ENCODE results near the gene ARHGDIA. TPM values are rescaled to one million over a fixed set of nuclear protein-coding genes. Genes with fewer than 3 reads are reported as not detected.

Gene ARHGDIA
- total RNA-seq, 2 donors from 2014 or later, result 447 to 500 TPM

GRCh38 chr17:81833921-81834830, 37.0 kb downstream of the ARHGDIA start:
- intact Hi-C loops (cut with DNase I, micrococcal nuclease), result no loop called here
- ATAC-seq (no peak), DNase-seq (no peak)

DNA sequence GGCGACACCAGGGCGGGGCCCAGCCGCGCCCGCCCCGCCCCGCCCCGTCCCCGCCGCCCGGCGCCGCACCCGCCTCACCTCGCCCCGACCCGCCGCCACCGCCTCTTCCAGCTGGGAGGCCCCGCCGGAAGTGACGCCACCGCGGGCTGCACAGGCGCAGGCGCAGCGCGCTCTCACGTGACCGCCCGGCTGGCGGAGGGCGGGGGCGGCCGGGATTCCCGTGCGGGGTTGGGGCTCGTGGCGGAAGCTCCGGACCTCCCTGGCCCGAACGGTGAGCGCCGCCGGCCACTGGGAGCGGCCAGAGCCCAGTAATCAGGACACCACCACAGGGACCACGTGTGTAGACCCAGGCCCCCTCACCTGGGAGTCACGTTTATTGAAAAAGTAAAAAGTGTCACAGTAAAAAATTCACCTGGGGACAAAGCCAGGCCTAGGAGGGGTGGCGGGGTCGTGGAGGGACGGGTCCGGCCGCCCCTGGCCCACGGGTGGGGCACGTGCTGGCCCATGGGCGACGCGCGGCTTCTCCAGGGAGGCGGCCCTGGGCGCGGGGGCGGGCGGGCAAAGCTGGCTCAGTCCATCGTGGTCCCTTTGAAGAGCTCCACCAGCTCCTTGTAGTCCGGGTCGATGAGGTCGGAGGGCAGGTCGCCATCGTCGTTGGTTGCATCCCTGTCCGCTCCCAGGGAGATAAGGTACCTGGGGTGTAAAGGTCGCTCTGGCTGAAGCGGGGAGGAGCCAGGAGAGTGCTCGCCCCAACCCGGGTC, 37.8 kb downstream of the ARHGDIA start, which contains the start of gene MCRIP1:
TSS of gene MCRIP1 (minus strand) at position 132 of the 761 bp plus-strand sequence. CDS start 8,785 bp downstream, outside the sequence.
- intact Hi-C loops (cut with DNase I, micrococcal nuclease), result no loop called here
- ATAC-seq (peak; percentile 87), DNase-seq (peak; percentile 95 to 98)

GRCh38 chr17:81832608-81833159, 38.5 kb downstream of the ARHGDIA start:
- intact Hi-C loops (cut with DNase I, micrococcal nuclease), result no loop called here
- peak; percentile 23 for ATAC-seq
- DNase-seq, result peak in 1 of 2 donors; percentile 62

GRCh38 chr17:81831957-81832607, 39.1 kb downstream of the ARHGDIA start:
- intact Hi-C loops (cut with DNase I, micrococcal nuclease), result no loop called here
- no peak for DNase-seq
- no peak for ATAC-seq

- intact Hi-C loops (cut with DNase I, micrococcal nuclease), result no loop called here
- DNase-seq (no peak), ATAC-seq (no peak)
Observed at GRCh38 chr17:81831563-81831956, 39.6 kb downstream of the ARHGDIA start.

GRCh38 chr17:81829858-81830257, 41.3 kb downstream of the ARHGDIA start:
- ATAC-seq, result no peak
- intact Hi-C loops (cut with DNase I, micrococcal nuclease), result no loop called here
- DNase-seq, result no peak

DNA sequence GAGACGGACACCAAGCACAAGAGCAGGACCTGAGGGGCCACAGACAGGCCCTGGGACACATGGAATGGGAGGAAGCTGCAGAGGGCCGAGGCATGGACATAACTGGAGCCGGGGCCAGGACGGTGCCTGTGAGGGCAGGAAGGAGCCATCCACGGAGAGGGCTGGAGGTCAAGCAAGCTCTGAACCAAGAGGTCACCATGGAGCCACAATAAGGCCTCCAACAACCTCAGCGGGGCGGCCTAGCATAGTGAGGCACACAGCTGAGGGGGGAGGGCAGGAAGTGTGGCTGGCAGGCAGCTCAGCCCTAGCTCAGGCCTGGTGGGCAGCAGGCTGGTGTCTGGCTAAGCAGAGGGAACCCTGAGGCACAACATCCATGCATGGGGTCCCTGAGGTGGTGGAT, 42.5 kb downstream of the ARHGDIA start:
- no peak for DNase-seq
- intact Hi-C loops (cut with DNase I, micrococcal nuclease), result no loop called here
- ATAC-seq, result no peak

- DNase-seq (peak in 1 of 2 donors; percentile 39), ATAC-seq (peak; percentile 10)
- intact Hi-C loops (cut with DNase I, micrococcal nuclease), result no loop called here
Observed at GRCh38 chr17:81825841-81826466, 45.2 kb downstream of the ARHGDIA start.

DNA sequence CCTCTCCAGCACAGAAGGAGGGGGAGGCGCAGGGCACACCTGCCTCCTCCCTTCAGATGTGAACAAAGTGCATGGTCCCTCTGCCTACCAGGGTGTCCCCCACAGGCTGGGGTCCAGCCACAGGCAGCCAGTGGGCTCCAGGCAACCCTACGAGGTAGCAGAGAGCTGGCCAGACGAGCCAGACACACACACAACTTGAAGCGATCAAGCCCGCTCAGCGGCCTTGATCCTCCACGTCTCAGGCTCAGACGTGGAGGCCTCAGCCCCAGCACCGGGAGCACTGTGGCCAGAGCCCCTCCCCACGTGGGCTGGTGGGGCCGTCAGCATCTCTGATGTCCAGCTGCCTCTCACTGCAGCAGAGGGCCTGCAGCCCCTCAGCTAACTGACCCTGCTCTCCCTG, 46.5 kb downstream of the ARHGDIA start:
- intact Hi-C loops (cut with DNase I, micrococcal nuclease), result no loop called here
- no peak for ATAC-seq
- no peak for DNase-seq

- ATAC-seq (no peak), DNase-seq (no peak)
- intact Hi-C loops (cut with DNase I, micrococcal nuclease), result no loop called here
Observed at GRCh38 chr17:81823820-81824550, 47.2 kb downstream of the ARHGDIA start.

DNA sequence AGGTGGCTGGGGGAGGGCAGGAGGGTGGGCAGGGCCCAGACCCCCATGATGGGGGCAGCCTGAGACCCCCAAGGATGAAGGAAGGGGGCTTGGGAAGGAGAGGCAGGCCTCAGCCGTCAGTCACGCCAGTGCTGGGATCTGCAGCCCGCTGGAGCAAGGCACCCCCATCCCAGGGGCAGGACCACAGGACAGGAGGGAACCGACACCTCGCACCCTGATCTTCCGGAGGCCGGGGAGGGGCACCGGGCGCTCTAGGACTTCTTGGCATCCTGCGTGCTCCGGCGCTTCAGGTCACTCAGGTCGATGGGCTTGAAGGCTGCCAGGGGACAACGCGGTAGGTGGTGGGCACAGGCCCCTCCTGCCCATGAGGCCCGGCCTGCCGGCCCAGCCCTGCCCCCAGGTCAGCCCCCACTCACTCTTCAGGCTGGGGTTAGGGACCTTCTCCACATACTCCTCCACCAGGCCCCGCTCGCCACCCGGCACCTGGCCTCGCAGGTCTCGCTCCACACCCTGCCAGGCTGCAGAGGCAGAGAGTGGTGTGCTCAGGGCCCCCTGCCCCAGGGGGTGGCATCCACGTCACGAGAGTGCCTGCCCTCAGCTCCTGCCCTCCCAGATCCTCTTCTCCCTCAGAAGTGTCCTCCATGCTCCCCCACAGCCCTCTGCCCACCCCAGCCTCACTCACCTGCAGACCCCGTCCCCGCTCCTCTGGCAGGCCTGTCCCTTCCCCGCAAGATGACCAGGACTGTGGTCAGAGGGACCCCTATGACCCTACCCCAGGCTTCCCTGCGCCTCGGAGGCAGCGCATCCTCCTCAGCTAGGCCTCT, 47.9 kb downstream of the ARHGDIA start:
- no peak for DNase-seq
- ATAC-seq, result no peak
- intact Hi-C loops (cut with DNase I, micrococcal nuclease), result no loop called here

- DNase-seq (peak in 1 of 2 donors; percentile 38), ATAC-seq (no peak)
- intact Hi-C loops (cut with DNase I, micrococcal nuclease), result no loop called here
Observed at GRCh38 chr17:81822312-81822637, 48.9 kb downstream of the ARHGDIA start.

DNA sequence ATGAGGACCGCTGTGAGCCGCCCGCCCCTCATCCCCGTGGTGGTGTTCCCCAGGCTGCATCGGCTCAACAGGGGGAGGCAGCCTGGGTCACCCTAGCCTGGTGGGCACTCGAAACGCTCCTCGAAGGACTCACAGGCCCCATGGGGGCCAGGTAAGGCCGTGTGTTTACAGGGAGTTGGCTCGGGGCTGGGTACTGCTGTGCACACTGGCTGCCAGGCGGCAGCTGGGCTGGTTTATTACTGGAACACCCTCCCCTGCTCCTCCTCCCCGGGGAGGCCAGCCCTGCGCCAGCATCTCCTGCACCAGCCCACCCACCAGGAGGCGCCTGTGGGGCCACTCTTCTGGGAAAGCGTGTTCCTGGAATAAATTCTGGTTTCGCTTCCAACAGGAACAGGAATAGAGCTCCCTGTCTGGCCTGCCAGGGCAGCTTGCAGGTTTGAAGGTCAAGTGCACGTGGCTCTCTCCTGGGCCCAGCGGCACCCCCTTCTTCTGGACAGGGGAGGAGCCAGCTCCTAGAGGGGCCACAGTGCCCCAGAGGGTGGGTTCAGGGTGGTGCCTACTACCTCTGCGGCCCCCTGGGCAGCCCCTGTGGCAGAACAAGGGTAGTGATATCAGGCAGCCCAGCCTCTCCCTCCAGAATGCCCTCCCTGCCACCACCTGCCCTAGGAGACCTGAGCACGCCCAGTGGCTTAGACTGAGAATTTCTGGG, 49.4 kb downstream of the ARHGDIA start:
- ATAC-seq (peak; percentile 94), DNase-seq (peak; percentile 95 to 96)
- intact Hi-C loops (cut with DNase I, micrococcal nuclease), result no loop called here

- intact Hi-C loops (cut with DNase I, micrococcal nuclease), result no loop called here
- ATAC-seq (no peak), DNase-seq (no peak)
Observed at GRCh38 chr17:81821147-81821546, 50.0 kb downstream of the ARHGDIA start.

DNA sequence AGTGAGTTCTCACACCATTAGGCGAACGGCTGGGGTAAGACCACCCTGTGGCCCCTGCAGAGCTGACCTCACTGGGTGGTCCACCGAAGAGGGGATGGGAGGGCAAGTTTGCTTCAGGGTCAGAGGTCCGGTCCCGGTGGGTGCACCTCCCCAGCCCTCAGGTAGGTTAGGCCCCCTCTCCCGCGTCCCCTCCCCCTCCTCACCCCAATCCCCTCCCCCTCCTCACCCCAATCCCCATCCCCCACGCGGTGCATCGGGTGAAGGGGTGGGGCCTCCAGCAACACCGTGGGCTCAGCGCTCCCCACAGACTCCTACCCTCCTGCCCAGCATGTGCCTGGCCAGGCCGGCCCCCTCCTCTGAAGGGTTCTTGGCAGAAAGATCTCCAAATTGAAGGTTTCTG, 51.4 kb downstream of the ARHGDIA start:
- no peak for DNase-seq
- ATAC-seq, result no peak
- intact Hi-C loops (cut with DNase I, micrococcal nuclease), result no loop called here

DNA sequence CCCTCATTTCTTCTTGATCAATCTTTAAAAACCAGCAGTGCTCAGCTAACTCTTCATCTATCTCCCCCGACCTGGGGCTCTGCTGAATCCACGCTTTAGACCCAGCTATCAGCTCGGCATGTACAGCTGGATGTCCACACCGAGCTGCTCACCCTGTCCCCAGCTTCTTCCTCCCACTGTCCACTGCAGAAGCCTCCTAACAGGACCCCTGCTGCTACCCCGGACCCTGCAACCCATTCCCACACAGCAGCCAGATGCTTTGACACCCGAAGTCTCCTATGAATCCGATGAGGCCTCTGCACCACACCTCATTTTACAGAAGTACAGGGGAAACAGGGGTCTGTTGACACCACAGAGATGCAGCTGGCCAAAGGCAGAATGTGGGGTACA, 53.4 kb downstream of the ARHGDIA start:
- ATAC-seq (no peak), DNase-seq (no peak)
- intact Hi-C loops (cut with DNase I, micrococcal nuclease), result no loop called here
